H9 (cell line): Measurements from ENCODE around the gene IMPDH1. TPM values are rescaled to one million over a fixed set of nuclear protein-coding genes. Genes with fewer than 3 reads are reported as not detected.

ENCODE experiments used
- DNase-seq: peaks from one replicate; pipeline ENCODE4 v3.0.0-alpha.2; 2017
- H2AFZ ChIP-seq: one replicate; pipeline ENCODE4 v1.6.1; 2013; ENCODE audit warnings: mild to moderate bottlenecking, low read length, control low read depth, moderate library complexity
- H2AK5ac ChIP-seq: 2 replicates; pipeline ENCODE4 v1.6.1; 2013; ENCODE audit warnings: low read length, control low read depth, mixed read lengths; ENCODE audit not compliant: insufficient read length
- H2BK120ac ChIP-seq: one replicate; pipeline ENCODE4 v1.6.1; 2013; ENCODE audit warnings: low read depth, mild to moderate bottlenecking, low read length, control low read depth, inconsistent platforms; ENCODE audit not compliant: poor library complexity, severe bottlenecking
- H2BK12ac ChIP-seq: 2 replicates; pipeline ENCODE4 v1.6.1; 2013; ENCODE audit warnings: low read length, control low read depth, mixed read lengths, low read depth; ENCODE audit not compliant: insufficient read length
- H2BK15ac ChIP-seq: 2 replicates; pipeline ENCODE4 v1.6.1; 2013; ENCODE audit warnings: low read depth, low read length, control low read depth
- H2BK20ac ChIP-seq: one replicate; pipeline ENCODE4 v1.6.1; 2013; ENCODE audit warnings: low read depth, mild to moderate bottlenecking, low read length, control low read depth, inconsistent platforms; ENCODE audit not compliant: poor library complexity, severe bottlenecking
- H2BK5ac ChIP-seq: 2 replicates; pipeline ENCODE4 v1.6.1; 2013; ENCODE audit warnings: low read length, control low read depth, mixed read lengths; ENCODE audit not compliant: insufficient read length
- H3K14ac ChIP-seq: 2 replicates; pipeline ENCODE4 v1.6.1; 2013; ENCODE audit warnings: low read length, control low read depth; ENCODE audit not compliant: insufficient read depth
- H3K18ac ChIP-seq: 2 replicates; pipeline ENCODE4 v1.6.1; 2013; ENCODE audit warnings: low read depth, mild to moderate bottlenecking, mixed read lengths, low read length, control low read depth; ENCODE audit not compliant: insufficient read length
- H3K23ac ChIP-seq: 2 replicates; pipeline ENCODE4 v1.6.1; 2013; ENCODE audit warnings: low read length, control low read depth, mixed read lengths, low read depth; ENCODE audit not compliant: insufficient read length
- H3K23me2 ChIP-seq: 2 replicates; pipeline ENCODE4 v1.6.1; 2013; ENCODE audit warnings: low read depth, mild to moderate bottlenecking, mixed read lengths, low read length, control low read depth; ENCODE audit not compliant: insufficient read length, poor library complexity, severe bottlenecking
- H3K27ac ChIP-seq: 2 replicates; pipeline ENCODE4 v1.5.1; 2013; ENCODE audit warnings: low read length, control low read depth, mixed read lengths, low read depth; ENCODE audit not compliant: insufficient read length
- H3K27me3 ChIP-seq: 2 replicates; pipeline ENCODE4 v1.6.1; 2013; ENCODE audit warnings: low read length, control low read depth, inconsistent platforms; ENCODE audit not compliant: insufficient read depth
- H3K4ac ChIP-seq: 2 replicates; pipeline ENCODE4 v1.6.1; 2013; ENCODE audit warnings: low read depth, mild to moderate bottlenecking, control low read depth, inconsistent platforms, low read length, moderate library complexity
- H3K4me1 ChIP-seq: 2 replicates; pipeline ENCODE4 v1.6.1; 2013; ENCODE audit warnings: low read length, control low read depth, inconsistent platforms; ENCODE audit not compliant: insufficient read depth
- H3K4me2 ChIP-seq: 2 replicates; pipeline ENCODE4 v1.6.1; 2013; ENCODE audit warnings: low read length, control low read depth, mixed read lengths; ENCODE audit not compliant: insufficient read length, insufficient read depth
- H3K56ac ChIP-seq: 2 replicates; pipeline ENCODE4 v1.6.1; 2013; ENCODE audit warnings: low read depth, mild to moderate bottlenecking, mixed read lengths, low read length, control low read depth; ENCODE audit not compliant: insufficient read length
- H3K79me1 ChIP-seq: 2 replicates; pipeline ENCODE4 v1.6.1; 2013; ENCODE audit warnings: low read depth, mild to moderate bottlenecking, moderate library complexity, low read length, control low read depth, inconsistent platforms; ENCODE audit not compliant: insufficient read depth, poor library complexity, severe bottlenecking
- H3K79me2 ChIP-seq: 2 replicates; pipeline ENCODE4 v1.6.1; 2013; ENCODE audit warnings: low read length, control low read depth, inconsistent platforms; ENCODE audit not compliant: insufficient read depth
- H3K9ac ChIP-seq: 2 replicates; pipeline ENCODE4 v1.6.1; 2013; ENCODE audit warnings: low read length, control low read depth, mixed read lengths; ENCODE audit not compliant: insufficient read length; ENCODE audit errors: extremely low read depth
- H3K9me3 ChIP-seq: one replicate; pipeline ENCODE4 v1.6.1; 2013; ENCODE audit warnings: low read depth, low read length, inconsistent platforms; ENCODE audit not compliant: control insufficient read depth
- H3T11ph ChIP-seq: one replicate; pipeline ENCODE4 v1.6.1; 2013; ENCODE audit warnings: mild to moderate bottlenecking, low read length, control low read depth, inconsistent platforms
- H4K20me1 ChIP-seq: one replicate; pipeline ENCODE4 v1.6.1; 2013; ENCODE audit not compliant: control insufficient read depth, insufficient read length, insufficient read depth
- H4K5ac ChIP-seq: 2 replicates; pipeline ENCODE4 v1.6.1; 2013; ENCODE audit warnings: low read depth, mild to moderate bottlenecking, mixed read lengths, low read length, control low read depth; ENCODE audit not compliant: insufficient read length
- H4K8ac ChIP-seq: replicated peaks from 2 replicates; pipeline ENCODE4 v1.6.1; 2013; ENCODE audit warnings: low read length, control low read depth, mixed read lengths, low read depth; ENCODE audit not compliant: insufficient read length
- H4K91ac ChIP-seq: 2 replicates; pipeline ENCODE4 v1.6.1; 2013; ENCODE audit warnings: low read depth, mild to moderate bottlenecking, moderate library complexity, mixed read lengths, low read length, control low read depth; ENCODE audit not compliant: insufficient read length
- H3K27ac Mint-ChIP-seq, 3 experiments: 2 replicates in 2 of 3; 3 replicates in 1 of 3; pipeline ENCODE4 v1.8.0; 2020 to 2021; ENCODE audit warnings: mixed read lengths in 3 of 3, mild to moderate bottlenecking in 1 of 3, moderate library complexity in 1 of 3
- H3K27me3 Mint-ChIP-seq: 2 replicates; pipeline ENCODE4 v1.8.0; 2021; ENCODE audit warnings: low read depth, mild to moderate bottlenecking, moderate library complexity, mixed read lengths
- H3K36me3 Mint-ChIP-seq, 3 experiments: 2 replicates in 2 of 3; 3 replicates in 1 of 3; pipeline ENCODE4 v1.8.0; 2020 to 2021; ENCODE audit warnings: low read depth in 3 of 3, mixed read lengths in 3 of 3; ENCODE audit not compliant: insufficient read depth in 1 of 3
- H3K4me1 Mint-ChIP-seq, 2 experiments: 2 replicates each; pipeline ENCODE4 v1.8.0; 2020; ENCODE audit warnings: mixed read lengths in 2 of 2
- H3K4me3 Mint-ChIP-seq, 2 experiments: 2 replicates in 1 of 2; 3 replicates in 1 of 2; pipeline ENCODE4 v1.8.0; 2020 to 2021; ENCODE audit warnings: mild to moderate bottlenecking in 2 of 2, mixed read lengths in 2 of 2, moderate library complexity in 1 of 2
- H3K9me3 Mint-ChIP-seq, 2 experiments: 2 replicates in 1 of 2; 3 replicates in 1 of 2; pipeline ENCODE4 v1.8.0; 2020; ENCODE audit warnings: mild to moderate bottlenecking in 2 of 2, mixed read lengths in 2 of 2, moderate library complexity in 1 of 2
- CTCF ChIP-seq: fragments of 200-600 bp; sonication (generic); conservative IDR thresholded peaks from 3 replicates; pipeline ENCODE4 v1.8.0; 2021; ENCODE audit warnings: antibody characterized with exemption, mild to moderate bottlenecking
- WGBS: extraction: QIAGEN DNeasy Blood & Tissue Kit; methylation state at CpG from one replicate; pipeline ENCODE4 v1.1.7; 2013; ENCODE audit warnings: missing lambda C conversion rate, low lambda C conversion rate, mixed read lengths; ENCODE audit not compliant: insufficient read length; ENCODE audit errors: extremely low coverage; 5-methylcytosine and 5-hydroxymethylcytosine counted together
- total RNA-seq: library from RNA; stranded (reverse); gene quantifications from 2 replicates; pipeline ENCODE4 v1.2.1, GENCODE V29; 2021

Gene IMPDH1
- total RNA-seq, 1 experiment from 2014 or later: 35.2 TPM

GRCh38 chr7:128370491-128370890, 39.3 kb downstream of the IMPDH1 start:
- no peak for TF ChIP-seq CTCF
- Histone ChIP-seq H3K9ac (no peak overlapping the region), H2AFZ (no peak overlapping the region), H3K27ac (no peak overlapping the region), H3K4me1 (no peaks in the 10 kb centered on the region), H3K79me1 (no peaks in the 10 kb centered on the region), H3K27me3 (no peaks in the 10 kb centered on the region; the same call in 1 of the 2 replicates), H3K14ac (no peak overlapping the region), H4K91ac (no peak overlapping the region), H2AK5ac (no peak overlapping the region), H3K23me2 (no peaks in the 10 kb centered on the region), H3K4me2 (no peak overlapping the region), H2BK5ac (no peak overlapping the region), H3K23ac (no peak overlapping the region), H2BK15ac (no peak overlapping the region), H2BK12ac (no peak overlapping the region), H3K18ac (no peak overlapping the region), H4K8ac (no peak overlapping the region), H2BK20ac (no peak overlapping the region), H3K56ac (no peak overlapping the region), H2BK120ac (no peak overlapping the region), H3K79me2 (no peaks in the 10 kb centered on the region), H3T11ph (no peak overlapping the region), H3K9me3 (no peaks in the 10 kb centered on the region), H3K4ac (no peak overlapping the region), H4K20me1 (no peaks in the 10 kb centered on the region), H4K5ac (no peak overlapping the region)
- WGBS: no CpG with 5 or more reads among the region's 4 CpGs
- Mint-ChIP-seq H3K36me3 (no peaks in the 10 kb centered on the region), H3K9me3 (peaks cover 0 to 2% of the 10 kb centered on the region in 2 experiments; a peak in 2 of 5 replicates), H3K27ac (no peak overlapping the region), H3K4me3 (no peak overlapping the region), H3K4me1 (no peaks in the 10 kb centered on the region), H3K27me3 (peaks cover 58% of the 10 kb centered on the region)
- DNase-seq: no peak
